H1 (cell line): ENCODE data around the gene ING5. TPM values are rescaled to one million over a fixed set of nuclear protein-coding genes. Genes with fewer than 3 reads are reported as not detected.

Source experiments
- CTCF ChIA-PET: fragments of 300-600 bp; sonication (Branson Sonifier 250); formaldehyde crosslinking; loops from one replicate; lab custom pipeline; 2021; ENCODE audit not compliant: partially characterized antibody; lab: Charles Lee
- POLR2A ChIA-PET: fragments of 300-600 bp; sonication (Branson Sonifier 250); formaldehyde crosslinking; loops from one replicate; lab custom pipeline; 2021; ENCODE audit warnings: inconsistent platforms; ENCODE audit not compliant: partially characterized antibody; lab: Charles Lee
- DNase-seq, 2 experiments: peaks; one replicate each; pipeline versions ENCODE4 v3.0.0 to v3.0.0-alpha.2; 2010 to 2022; ENCODE audit warnings: low spot score in 2 of 2, low read depth in 1 of 2, mixed read lengths in 1 of 2
- FAIRE-seq: peaks from 2 replicates; lab custom pipeline; 2011; peaks lifted over from hg19 to GRCh38; lab: Jason Lieb, UNC
- H2AFZ ChIP-seq: 2 replicates; pipeline ENCODE4 v1.8.1; 2012; ENCODE audit warnings: low read length, inconsistent platforms
- H2AK5ac ChIP-seq: 2 replicates; pipeline ENCODE4 v1.6.1; 2013; ENCODE audit warnings: low read depth, low read length
- H2BK120ac ChIP-seq: replicated peaks from 2 replicates; pipeline ENCODE3; 2013; ENCODE audit warnings: low read depth, low read length, inconsistent platforms
- H2BK12ac ChIP-seq: 2 replicates; pipeline ENCODE4 v1.6.1; 2013; ENCODE audit warnings: low read depth, low read length
- H2BK15ac ChIP-seq: 2 replicates; pipeline ENCODE4 v1.6.1; 2013; ENCODE audit warnings: low read length
- H2BK20ac ChIP-seq: 2 replicates; pipeline ENCODE4 v1.6.1; 2013; ENCODE audit warnings: low read length
- H2BK5ac ChIP-seq: 2 replicates; pipeline ENCODE4 v1.6.1; 2013; ENCODE audit warnings: low read depth, low read length
- H3K14ac ChIP-seq: 2 replicates; pipeline ENCODE4 v1.6.1; 2013; ENCODE audit warnings: inconsistent platforms; ENCODE audit not compliant: insufficient read length
- H3K18ac ChIP-seq: 2 replicates; pipeline ENCODE4 v1.6.1; 2013; ENCODE audit warnings: low read length; ENCODE audit errors: extremely low read depth
- H3K23ac ChIP-seq: 2 replicates; pipeline ENCODE4 v1.6.1; 2013; ENCODE audit warnings: inconsistent platforms; ENCODE audit not compliant: insufficient read length
- H3K23me2 ChIP-seq: 2 replicates; pipeline ENCODE4 v1.6.1; 2013; ENCODE audit warnings: low read depth, low read length
- H3K27ac ChIP-seq: 2 replicates; pipeline ENCODE4 v1.6.1; 2011; ENCODE audit warnings: low read depth, low read length, inconsistent platforms
- H3K27me3 ChIP-seq, 4 experiments: replicated peaks in 1 of 4; 1 replicate in 1 of 4; 2 replicates in 3 of 4; pipeline versions ENCODE4 v1.6.1 to v1.8.1; 2011 to 2013; ENCODE audit warnings: low read length in 3 of 4, mild to moderate bottlenecking in 3 of 4, inconsistent platforms in 2 of 4, mixed read lengths in 2 of 4, moderate library complexity in 1 of 4; ENCODE audit not compliant: control insufficient read depth in 3 of 4, insufficient read depth in 3 of 4; ENCODE audit errors: extremely low read depth in 1 of 4
- H3K36me3 ChIP-seq, 4 experiments: 2 replicates each; pipeline versions ENCODE4 v1.6.1 to v1.8.1; 2011 to 2013; ENCODE audit warnings: mild to moderate bottlenecking in 4 of 4, low read length in 3 of 4, moderate library complexity in 2 of 4, control low read depth in 1 of 4, inconsistent platforms in 1 of 4; ENCODE audit not compliant: insufficient read depth in 4 of 4, control insufficient read depth in 2 of 4
- H3K4ac ChIP-seq: replicated peaks from 2 replicates; pipeline ENCODE3; 2013; ENCODE audit warnings: low read length, low read depth, mixed read lengths, inconsistent platforms; ENCODE audit not compliant: insufficient read length
- H3K4me1 ChIP-seq, 4 experiments: replicated peaks in 1 of 4; 1 replicate in 1 of 4; 2 replicates in 3 of 4; pipeline versions ENCODE4 v1.6.1 to v1.8.1; 2011 to 2013; ENCODE audit warnings: low read length in 3 of 4, inconsistent platforms in 2 of 4, mixed read lengths in 1 of 4; ENCODE audit not compliant: insufficient read depth in 4 of 4, control insufficient read depth in 3 of 4
- H3K4me2 ChIP-seq, 2 experiments: 2 replicates each; pipeline versions ENCODE4 v1.6.1 to v1.8.1; 2011 to 2013; ENCODE audit warnings: low read depth in 2 of 2, low read length in 2 of 2, control low read depth in 1 of 2, inconsistent platforms in 1 of 2, mild to moderate bottlenecking in 1 of 2; ENCODE audit not compliant: insufficient read depth in 1 of 2
- H3K4me3 ChIP-seq, 4 experiments: fragments of 200-600, 300-600 bp in 1 of 4; sonication (generic), shearing (Covaris generic), sonication (Bioruptor Twin) in 1 of 4; 2 replicates each; pipeline versions ENCODE4 v1.5.1 to v1.8.1; 2011 to 2016; ENCODE audit warnings: low read length in 4 of 4, low read depth in 3 of 4, control low read depth in 2 of 4, inconsistent platforms in 2 of 4, mild to moderate bottlenecking in 2 of 4, mixed read lengths in 1 of 4, moderate library complexity in 1 of 4; ENCODE audit not compliant: insufficient read depth in 2 of 4; ENCODE audit errors: extremely low read depth in 1 of 4
- H3K56ac ChIP-seq: replicated peaks from 2 replicates; pipeline ENCODE3; 2013; ENCODE audit warnings: low read depth, mild to moderate bottlenecking, mixed read lengths, low read length, inconsistent platforms; ENCODE audit not compliant: insufficient read length
- H3K79me1 ChIP-seq: 2 replicates; pipeline ENCODE4 v1.6.1; 2013; ENCODE audit warnings: low read depth, low read length, control low read depth
- H3K79me2 ChIP-seq, 2 experiments: 2 replicates each; pipeline versions ENCODE4 v1.6.1 to v1.8.1; 2012 to 2013; ENCODE audit warnings: low read length in 2 of 2, mild to moderate bottlenecking in 2 of 2, inconsistent platforms in 1 of 2; ENCODE audit not compliant: insufficient read depth in 2 of 2, control insufficient read depth in 1 of 2
- H3K9ac ChIP-seq, 4 experiments: replicated peaks in 1 of 4; 1 replicate in 1 of 4; 2 replicates in 3 of 4; pipeline versions ENCODE4 v1.6.1 to v1.8.1; 2011 to 2013; ENCODE audit warnings: low read depth in 3 of 4, low read length in 3 of 4, control low read depth in 2 of 4, mild to moderate bottlenecking in 2 of 4, moderate library complexity in 2 of 4, inconsistent platforms in 1 of 4; ENCODE audit errors: extremely low read depth in 1 of 4
- H3K9me3 ChIP-seq, 2 experiments: 2 replicates each; pipeline versions ENCODE4 v1.6.1 to v1.8.1; 2012 to 2013; ENCODE audit warnings: mild to moderate bottlenecking in 2 of 2, moderate library complexity in 2 of 2, control low read depth in 1 of 2, inconsistent platforms in 1 of 2, low read depth in 1 of 2, low read length in 1 of 2, mixed read lengths in 1 of 2; ENCODE audit not compliant: insufficient read depth in 2 of 2
- H4K20me1 ChIP-seq, 2 experiments: replicated peaks in 1 of 2; 2 replicates each; pipeline versions ENCODE3 to v1.8.1; 2011 to 2013; ENCODE audit warnings: inconsistent platforms in 2 of 2, low read length in 2 of 2, mild to moderate bottlenecking in 1 of 2; ENCODE audit not compliant: insufficient read depth in 2 of 2, control insufficient read depth in 1 of 2
- H4K5ac ChIP-seq: 2 replicates; pipeline ENCODE4 v1.6.1; 2013; ENCODE audit warnings: low read length, low read depth, mixed read lengths, inconsistent platforms; ENCODE audit not compliant: insufficient read length
- H4K8ac ChIP-seq: 2 replicates; pipeline ENCODE4 v1.8.0; 2013; ENCODE audit warnings: mild to moderate bottlenecking, moderate library complexity, low read length, inconsistent platforms; ENCODE audit not compliant: insufficient read depth; ENCODE audit errors: extremely low read depth
- H4K91ac ChIP-seq: replicated peaks from 2 replicates; pipeline ENCODE3; 2013; ENCODE audit warnings: low read length, mixed read lengths, inconsistent platforms; ENCODE audit not compliant: insufficient read length
- JUN ChIP-seq: IDR thresholded peaks from 2 replicates; pipeline ENCODE4 v1.6.1; 2011; ENCODE audit warnings: low read depth, mild to moderate bottlenecking, improper control_type of control experiment, low read length
- WGBS, 2 experiments: shearing (Covaris generic) in 1 of 2; methylation state at CpG; one replicate each; pipeline versions ENCODE4 v1.1.6 to v1.1.7; 2013 to 2015; ENCODE audit warnings: low lambda C conversion rate in 2 of 2, mixed read lengths in 2 of 2, inconsistent platforms in 1 of 2, low coverage in 1 of 2, missing lambda C conversion rate in 1 of 2; ENCODE audit not compliant: insufficient replicate concordance in 2 of 2, insufficient coverage in 1 of 2, insufficient read length in 1 of 2; ENCODE audit errors: extremely low coverage in 1 of 2, missing lambda C conversion rate in 1 of 2; 5-methylcytosine and 5-hydroxymethylcytosine counted together
- polyA plus RNA-seq, 7 experiments: library from polyadenylated mRNA; depleted of rRNA in 3 of 7; stranded (reverse) in 5 of 7; unstranded in 2 of 7; fragments of >200 nt in 5 of 7; fragments of 200-250 nt in 2 of 7; gene quantifications; 1 replicate in 5 of 7; 2 replicates in 1 of 7; 4 replicates in 1 of 7; pipeline versions ENCODE4 v1.2.1 to v1.2.3, GENCODE V29; 2011 to 2013; ENCODE audit warnings: missing spikeins in 2 of 7, mixed read lengths in 2 of 7
- total RNA-seq: library from RNA; stranded (reverse); fragmentation: NEBNext Ultra II Directional; extraction: Animal tissue kit (Norgen Biotek cat#: 25700); gene quantifications from 2 replicates; pipeline ENCODE4 v1.2.1, GENCODE V29; 2021

The ING5 gene
- total and polyA plus RNA-seq, 2 of the 8 experiments (the other 6 are each of a cell fraction or from before 2014, with no cell fraction given), result 41.5 to 47.4 TPM

DNA sequence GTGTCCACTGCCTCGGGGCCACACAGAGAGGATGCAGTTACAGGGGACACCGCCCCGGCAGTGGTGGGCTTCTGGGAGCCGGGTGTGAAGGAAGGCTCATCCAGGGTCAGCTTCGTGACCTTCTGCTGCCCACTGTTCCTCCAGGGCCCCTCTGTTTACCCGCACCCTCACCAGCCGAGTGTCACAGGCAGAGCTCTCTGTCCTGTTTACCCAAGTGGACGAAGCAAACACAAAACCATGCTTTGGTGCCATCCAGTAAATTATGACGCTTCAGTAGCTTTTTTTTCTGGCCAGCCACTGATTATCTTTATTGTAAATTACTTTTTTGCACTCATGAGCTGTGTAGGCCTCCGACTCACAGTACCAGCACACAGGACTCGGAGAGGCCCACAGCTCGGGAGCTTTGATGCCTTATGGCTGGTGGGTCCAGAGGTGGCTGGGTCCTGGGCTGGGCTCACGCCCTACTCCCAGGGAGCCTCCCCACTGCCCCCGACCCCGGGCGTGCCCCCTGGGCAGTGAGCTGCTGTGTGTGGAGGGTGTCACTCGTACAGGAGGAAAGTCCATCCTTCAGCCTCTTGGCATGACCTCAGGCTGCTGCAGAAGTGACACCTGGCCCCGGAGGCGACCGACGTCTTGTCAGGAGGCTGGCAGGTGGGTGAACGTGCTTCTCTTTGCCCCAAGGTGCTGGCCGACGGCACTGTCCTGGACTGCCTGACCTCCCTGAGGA lies 42.4 kb downstream of the ING5 start:
- Histone ChIP-seq H4K20me1 (peaks cover 0 to 1% of the 10 kb centered on the region in 2 experiments), H2AK5ac (no peak overlapping the region), H3K9me3 (no peaks in the 10 kb centered on the region), H2AFZ (no peak overlapping the region), H3K4me2 (no peak overlapping the region), H2BK120ac (no peak overlapping the region), H3K9ac (no peak overlapping the region), H3K27ac (no peak overlapping the region), H3K36me3 (peaks cover 0 to 4% (median 0%) of the 10 kb centered on the region in 4 experiments; a peak in 3 of 8 replicates), H4K5ac (no peak overlapping the region), H3K23me2 (no peaks in the 10 kb centered on the region), H4K91ac (no peak overlapping the region), H4K8ac (no peak overlapping the region), H3K14ac (no peak overlapping the region), H2BK5ac (no peak overlapping the region), H3K79me2 (no peaks in the 10 kb centered on the region), H2BK12ac (no peak overlapping the region), H2BK20ac (no peak overlapping the region), H3K27me3 (no peaks in the 10 kb centered on the region), H3K79me1 (no peaks in the 10 kb centered on the region), H3K18ac (no peak overlapping the region), H2BK15ac (no peak overlapping the region), H3K56ac (no peak overlapping the region), H3K23ac (no peak overlapping the region), H3K4ac (no peak overlapping the region), H3K4me3 (no peak overlapping the region), H3K4me1 (no peaks in the 10 kb centered on the region)
- CTCF ChIA-PET, result interaction anchor here (0.7 to 0.9 kb wide), 3 partner anchors 12 to 134 kb away, joined by 3 to 4 read pairs (median 3); no protein-coding TSS in a partner anchor
- no peak for DNase-seq
- POLR2A ChIA-PET, result interaction anchor here (0.8 to 1.0 kb wide), 2 partner anchors 10 to 42 kb away, joined by 3 read pairs; partner anchors contain the start of gene D2HGDH
- 88% methylated on average over 24 of the region's 24 CpGs; no CpG with 5 or more reads in 1 of the 2 experiments for WGBS, 2 experiments
- FAIRE-seq, result no peak
- no peak for TF ChIP-seq JUN
